HG03565 (cell line): Measurements from ENCODE around the gene BHLHE23.
"Not testable (repeated sequence)": the region's sequence is repeated elsewhere in the genome, so short reads cannot be mapped to it uniquely, and the experiment has no call there.

Experiments
- ATAC-seq: cut with Tn5 transposase; IDR thresholded peaks from one replicate; pipeline ENCODE4 v1.9.1; 2021; ENCODE audit warnings: mild to moderate bottlenecking, moderate library complexity; ENCODE audit not compliant: unreplicated experiment

Gene BHLHE23

GRCh38 chr20:62962891-62963613, 43.7 kb downstream of the BHLHE23 start:
- ATAC-seq, result no peak

DNA sequence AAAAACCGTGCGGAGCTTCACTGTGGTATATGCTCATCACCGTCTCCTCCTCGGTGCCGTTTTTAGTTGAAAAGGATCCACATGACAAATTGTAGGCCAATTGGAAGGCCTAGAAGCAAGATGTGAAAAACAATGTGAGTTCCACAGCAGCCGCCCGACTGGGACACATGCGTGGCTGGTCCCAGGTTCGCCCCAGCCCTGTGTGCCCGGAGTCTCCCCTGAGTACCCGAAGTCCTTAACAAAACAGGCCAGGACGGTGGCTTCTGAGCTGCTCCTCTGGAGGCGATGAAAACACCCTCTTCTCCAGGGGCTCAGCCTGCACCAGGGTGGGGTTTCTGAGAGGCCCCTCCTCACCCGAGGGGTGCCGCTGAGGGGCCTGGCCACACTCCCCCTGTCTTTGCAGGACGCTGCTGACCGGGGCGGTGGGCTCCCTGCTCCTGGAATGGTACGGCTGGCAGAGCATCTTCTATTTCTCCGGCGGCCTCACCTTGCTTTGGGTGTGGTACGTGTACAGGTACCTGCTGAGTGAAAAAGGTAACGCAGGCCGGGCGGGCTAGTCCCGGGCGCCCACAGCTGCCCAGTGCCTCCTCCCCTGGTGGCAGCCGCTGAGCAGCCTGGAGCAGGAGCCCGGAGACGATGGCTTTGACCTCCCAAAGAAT, 44.4 kb downstream of the BHLHE23 start:
- ATAC-seq, result no peak

DNA sequence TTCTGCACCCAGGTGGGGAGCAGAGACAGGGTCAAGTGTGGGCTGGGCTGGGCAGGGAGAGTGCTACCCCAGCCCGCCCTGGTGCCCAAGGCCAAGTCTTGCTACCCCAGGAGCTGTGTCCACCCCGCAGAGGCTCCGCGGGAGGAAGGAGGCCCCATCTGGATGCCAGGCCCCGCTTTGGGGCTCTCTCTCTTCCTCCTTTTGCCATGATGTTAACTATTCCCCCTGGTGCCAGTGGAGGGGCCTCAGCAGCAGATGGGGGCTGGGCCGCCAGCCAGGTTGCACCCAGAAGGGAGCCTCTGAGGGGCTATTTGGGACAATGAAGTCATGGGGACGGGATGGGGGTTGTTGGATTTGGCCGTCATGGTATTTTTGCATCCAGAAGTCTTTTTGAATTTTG, 45.0 kb downstream of the BHLHE23 start:
- ATAC-seq, result no peak

GRCh38 chr20:62961310-62961783, 45.4 kb downstream of the BHLHE23 start:
- ATAC-seq, result no peak

DNA sequence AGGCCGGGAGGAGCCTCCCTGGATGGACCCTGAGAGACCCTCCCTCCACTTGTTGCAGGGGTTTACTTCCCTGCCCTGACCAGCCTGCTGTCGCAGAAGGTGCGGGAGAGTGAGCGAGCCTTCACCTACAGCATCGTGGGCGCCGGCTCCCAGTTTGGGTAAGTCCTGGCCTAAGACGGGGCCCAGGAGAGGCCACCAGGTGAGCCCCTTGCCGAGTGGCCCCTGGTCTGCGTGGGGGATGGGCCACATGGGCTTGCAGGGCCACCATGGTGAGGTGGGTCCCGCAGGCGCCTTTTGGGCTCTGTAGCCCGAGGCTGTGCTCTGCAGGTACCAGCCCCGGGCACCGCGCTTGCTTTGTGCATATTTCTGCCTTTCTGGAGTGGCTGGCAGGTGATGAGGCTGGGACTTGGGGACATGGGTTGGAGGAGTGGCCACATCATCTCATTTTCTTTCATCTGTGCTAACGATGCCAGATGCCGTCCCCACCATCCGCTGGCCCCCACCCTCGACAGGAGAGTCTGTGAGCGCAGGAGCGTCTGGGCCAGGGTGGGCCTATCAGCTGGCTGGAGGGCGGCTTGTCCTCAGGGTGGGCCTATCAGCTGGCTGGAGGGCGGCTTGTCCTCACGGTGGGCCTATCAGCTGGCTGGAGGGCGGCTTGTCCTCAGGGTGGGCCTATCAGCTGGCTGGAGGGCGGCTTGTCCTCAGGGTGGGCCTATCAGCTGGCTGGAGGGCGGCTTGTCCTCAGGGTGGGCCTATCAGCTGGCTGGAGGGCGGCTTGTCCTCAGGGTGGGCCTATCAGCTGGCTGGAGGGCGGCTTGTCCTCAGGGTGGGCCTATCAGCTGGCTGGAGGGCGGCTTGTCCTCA, 46.1 kb downstream of the BHLHE23 start:
- not testable (repeated sequence) for ATAC-seq

- ATAC-seq, result no peak
Measured at GRCh38 chr20:62959998-62960436, 46.7 kb downstream of the BHLHE23 start.

GRCh38 chr20:62959101-62959971, 47.4 kb downstream of the BHLHE23 start:
- ATAC-seq, result no peak

GRCh38 chr20:62958388-62959100, 48.2 kb downstream of the BHLHE23 start:
- no peak for ATAC-seq

DNA sequence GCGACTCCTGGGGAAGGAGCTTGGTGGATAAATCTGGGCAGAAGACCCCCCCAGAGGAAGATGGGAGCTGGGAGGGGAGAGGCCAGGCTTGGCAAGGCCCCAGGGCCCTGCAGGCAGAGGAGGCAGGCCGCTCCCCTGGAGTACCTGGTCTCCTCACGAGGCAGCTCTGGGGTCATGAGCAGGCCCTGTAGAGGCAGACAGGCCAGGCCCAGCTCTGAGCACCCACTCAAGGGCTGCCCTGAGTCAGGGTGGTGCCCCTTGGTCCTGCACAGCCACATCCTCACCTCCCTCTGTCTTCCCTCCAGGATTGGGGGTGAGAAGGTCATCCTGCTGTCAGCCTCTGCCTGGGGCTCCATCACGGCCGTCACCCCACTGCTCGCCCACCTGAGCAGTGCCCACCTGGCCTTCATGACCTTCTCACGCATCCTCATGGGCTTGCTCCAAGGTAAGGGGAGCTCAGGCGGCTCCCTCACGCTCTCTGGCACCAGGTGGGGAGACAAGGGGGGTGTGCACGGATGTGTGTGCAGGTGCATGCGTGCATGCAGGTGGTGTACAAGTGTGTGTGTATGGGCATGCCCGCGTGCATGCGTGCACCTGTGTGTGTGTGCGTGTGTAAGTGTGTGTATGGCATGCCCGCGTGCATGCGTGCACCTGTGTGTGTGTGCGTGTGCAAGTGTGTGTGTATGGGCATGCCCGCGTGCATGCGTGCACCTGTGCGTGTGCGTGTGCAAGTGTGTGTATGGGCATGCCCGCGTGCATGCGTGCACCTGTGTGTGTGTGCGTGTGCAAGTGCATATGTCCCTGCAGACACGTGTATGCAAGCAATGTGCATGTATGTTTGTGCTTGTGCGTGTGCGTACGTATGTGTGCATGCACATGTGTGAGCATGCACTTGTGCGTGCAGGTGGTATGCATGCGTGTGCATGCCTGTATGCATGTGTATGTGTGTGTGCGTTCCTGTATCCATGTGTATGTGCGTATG, 49.3 kb downstream of the BHLHE23 start:
- no peak for ATAC-seq

DNA sequence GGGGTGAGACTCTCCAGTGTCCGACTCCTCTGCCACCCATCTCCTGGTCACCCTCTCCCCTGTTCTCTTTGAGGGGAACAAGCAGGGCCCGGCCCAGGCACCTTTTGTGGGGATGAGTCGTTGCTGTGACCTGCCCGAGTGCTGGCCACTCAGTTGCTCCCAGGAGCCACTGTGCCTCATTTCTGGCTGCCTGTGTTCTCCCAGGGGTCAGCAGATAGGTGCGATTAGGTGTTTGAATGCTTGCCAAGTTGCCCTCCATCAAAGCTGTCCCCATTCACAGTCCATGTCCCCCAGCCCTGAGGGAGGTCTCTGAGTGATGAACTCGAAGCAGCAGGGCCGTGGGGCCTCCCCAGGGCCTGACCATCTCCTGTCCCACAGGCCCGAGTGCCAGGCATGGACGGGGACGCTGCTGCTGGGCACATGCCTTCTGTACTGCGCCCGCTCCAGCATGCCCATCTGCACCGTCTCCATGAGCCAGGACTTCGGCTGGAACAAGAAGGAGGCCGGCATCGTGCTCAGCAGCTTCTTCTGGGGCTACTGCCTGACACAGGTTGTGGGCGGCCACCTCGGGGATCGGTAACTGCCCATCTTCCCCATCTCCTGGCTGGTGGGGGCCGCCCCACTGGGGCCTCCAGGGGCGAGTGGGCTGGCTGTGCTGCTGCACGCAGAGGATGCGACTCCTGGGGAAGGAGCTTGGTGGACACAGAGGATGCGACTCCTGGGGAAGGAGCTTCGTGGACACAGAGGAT, 50.2 kb downstream of the BHLHE23 start:
- no peak for ATAC-seq
